Urinary bladder (tissue), 4 donors: ENCODE data around the gene CD59. TPM values are rescaled to one million over a fixed set of nuclear protein-coding genes. Genes with fewer than 3 reads are reported as not detected.

Experiments used
- DNase-seq: peaks from one replicate; pipeline ENCODE4 v3.0.0-alpha.2; 2015; ENCODE audit errors: extremely low spot score
- H3K27ac ChIP-seq: one replicate; pipeline ENCODE4 v1.5.1; 2013; ENCODE audit warnings: low read depth, mild to moderate bottlenecking, moderate library complexity
- H3K36me3 ChIP-seq: one replicate; pipeline ENCODE4 v1.6.1; 2013; ENCODE audit warnings: mild to moderate bottlenecking, moderate library complexity; ENCODE audit not compliant: insufficient read depth
- H3K4me1 ChIP-seq: one replicate; pipeline ENCODE4 v1.6.1; 2013; ENCODE audit warnings: mild to moderate bottlenecking, moderate library complexity; ENCODE audit not compliant: insufficient read depth
- H3K4me3 ChIP-seq: one replicate; pipeline ENCODE4 v1.5.1; 2013; ENCODE audit warnings: low read depth, low read length
- WGBS: extraction: QIAGEN DNeasy Blood & Tissue Kit; methylation state at CpG from one replicate; pipeline ENCODE4 v1.1.7; 2013; 5-methylcytosine and 5-hydroxymethylcytosine counted together
- polyA plus RNA-seq: library from polyadenylated mRNA; stranded (reverse); fragments of 200-250 nt; gene quantifications from one replicate; pipeline ENCODE4 v1.2.3, GENCODE V29; 2013
- total RNA-seq: library from RNA; depleted of rRNA; stranded (reverse); fragments of >200 nt; gene quantifications from one replicate; pipeline ENCODE4 v1.2.3, GENCODE V29; 2014
- donor health status: healthy with polysubstance abuse.
- donor health status: healthy.

The CD59 gene
- total and polyA plus RNA-seq, 2 donors, result 143 to 464 TPM

DNA sequence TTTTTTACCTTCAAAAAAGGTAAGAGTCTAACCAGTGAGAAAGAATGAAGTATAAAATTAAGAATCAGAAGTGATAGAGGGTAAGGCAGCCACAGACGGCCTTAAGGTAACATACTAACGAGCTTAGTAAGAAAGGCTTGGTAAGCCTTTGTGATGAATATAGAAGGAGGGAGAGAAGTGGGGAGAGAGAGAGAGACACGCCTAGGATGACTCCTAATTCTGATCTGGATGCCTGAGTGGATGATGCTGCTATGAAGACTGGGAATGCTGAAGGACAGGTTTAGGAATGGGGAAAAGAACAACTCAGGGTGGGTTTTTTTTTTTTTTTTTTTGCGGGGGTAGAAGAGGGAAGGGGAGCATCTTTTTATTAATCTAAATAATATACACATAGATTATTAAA lies 33.3 kb upstream of the CD59 start:
- no peak overlapping the region for H3K4me3 ChIP-seq
- WGBS, result 89% methylated on average over 4 of the region's 4 CpGs
- no peaks in the 10 kb centered on the region for H3K4me1 ChIP-seq
- no peak for DNase-seq
- H3K27ac ChIP-seq, result no peak overlapping the region
- peaks cover 6% of the 10 kb centered on the region for H3K36me3 ChIP-seq

DNA sequence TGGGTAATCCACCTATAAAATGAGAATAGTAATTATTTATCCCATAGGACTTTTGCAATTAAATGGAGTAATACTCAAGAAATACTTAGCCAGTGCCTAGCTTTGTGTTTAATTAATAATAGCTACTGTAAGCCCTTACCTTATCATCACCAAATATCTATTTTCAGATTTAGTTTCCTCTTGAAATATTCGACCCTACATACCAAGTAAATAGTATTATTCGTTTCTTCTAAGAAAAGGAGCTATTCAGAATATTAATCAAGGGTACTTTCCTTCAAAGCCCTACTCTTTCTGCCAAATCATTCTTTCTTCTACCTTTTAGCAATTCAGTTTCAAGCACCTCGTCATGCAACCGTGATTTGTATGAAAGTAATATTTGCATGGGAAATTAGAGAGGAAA lies 31.4 kb upstream of the CD59 start:
- no peak for DNase-seq
- no peaks in the 10 kb centered on the region for H3K4me1 ChIP-seq
- peaks cover 6% of the 10 kb centered on the region for H3K36me3 ChIP-seq
- WGBS, result 89% methylated on average over 4 of the region's 4 CpGs
- H3K4me3 ChIP-seq, result no peak overlapping the region
- H3K27ac ChIP-seq, result no peak overlapping the region

GRCh38 chr11:33766085-33766484 lies 29.9 kb upstream of the CD59 start:
- no peaks in the 10 kb centered on the region for H3K4me1 ChIP-seq
- no peak overlapping the region for H3K27ac ChIP-seq
- no peak for DNase-seq
- no peak overlapping the region for H3K4me3 ChIP-seq
- 41% methylated on average over 2 of the region's 2 CpGs for whole genome bisulfite sequencing
- H3K36me3 ChIP-seq, result peaks cover 6% of the 10 kb centered on the region

GRCh38 chr11:33761471-33761870 lies 25.2 kb upstream of the CD59 start:
- Histone ChIP-seq H3K4me1 (no peaks in the 10 kb centered on the region), H3K36me3 (peaks cover 10% of the 10 kb centered on the region), H3K4me3 (no peak overlapping the region), H3K27ac (no peak overlapping the region)
- DNase-seq, result no peak
- 93% methylated on average over 2 of the region's 2 CpGs for WGBS

- no peak overlapping the region for H3K27ac ChIP-seq
- WGBS, result 28% methylated on average over 4 of the region's 4 CpGs
- no peak for DNase-seq
- H3K36me3 ChIP-seq, result peaks cover 9% of the 10 kb centered on the region
- no peak overlapping the region for H3K4me3 ChIP-seq
- H3K4me1 ChIP-seq, result no peaks in the 10 kb centered on the region
Measured at GRCh38 chr11:33753304-33753967, 17.2 kb upstream of the CD59 start.

DNA sequence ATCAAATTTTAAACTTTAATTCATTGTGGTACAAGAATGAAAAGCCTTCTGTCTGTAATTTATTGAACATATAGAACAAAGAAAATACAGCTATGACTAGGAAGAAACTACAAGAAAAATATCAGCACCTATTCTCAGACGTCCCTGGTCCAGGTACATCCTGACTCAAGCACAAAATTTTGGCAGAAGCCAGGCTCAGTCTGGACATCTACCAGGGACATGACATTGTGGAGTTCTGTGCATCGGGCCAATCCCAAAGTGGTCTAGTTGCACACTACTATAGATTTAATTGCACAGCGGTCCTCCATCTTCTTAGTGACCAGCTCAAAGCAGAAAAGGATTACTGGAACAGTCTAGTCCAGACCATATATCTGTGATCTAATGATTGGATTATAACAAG lies 15.7 kb upstream of the CD59 start:
- WGBS, result 88% methylated on average over 3 of the region's 3 CpGs

DNA sequence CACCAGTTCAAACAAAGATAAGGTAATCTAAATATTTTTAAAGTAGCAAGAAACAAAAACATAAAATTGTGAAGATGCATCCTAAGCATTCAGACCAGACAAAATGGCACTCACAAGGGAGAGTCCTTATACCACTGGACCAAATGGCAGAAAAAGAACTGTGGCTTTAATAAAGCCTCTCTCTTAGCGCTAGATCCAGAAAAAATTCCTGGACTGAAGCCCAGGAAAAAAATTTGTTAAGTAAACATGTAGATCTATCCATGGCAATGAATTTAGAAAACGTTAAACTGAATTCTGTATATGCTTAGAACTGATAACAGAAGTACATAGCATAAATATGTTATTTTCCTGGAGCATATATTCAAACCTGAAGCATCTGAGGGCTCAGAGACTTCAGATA lies 11.8 kb upstream of the CD59 start:
- no peaks in the 10 kb centered on the region for H3K36me3 ChIP-seq
- WGBS, result 11% methylated on average over 2 of the region's 2 CpGs
- H3K27ac ChIP-seq, result no peak overlapping the region
- H3K4me1 ChIP-seq, result no peaks in the 10 kb centered on the region
- no peak overlapping the region for H3K4me3 ChIP-seq
- no peak for DNase-seq

More for the DNA sequence above, 15.7 kb upstream of the CD59 start:
- H3K4me3 ChIP-seq, result no peak overlapping the region
- no peaks in the 10 kb centered on the region for H3K4me1 ChIP-seq
- no peak for DNase-seq
- peaks cover 6% of the 10 kb centered on the region for H3K36me3 ChIP-seq
- no peak overlapping the region for H3K27ac ChIP-seq

DNA sequence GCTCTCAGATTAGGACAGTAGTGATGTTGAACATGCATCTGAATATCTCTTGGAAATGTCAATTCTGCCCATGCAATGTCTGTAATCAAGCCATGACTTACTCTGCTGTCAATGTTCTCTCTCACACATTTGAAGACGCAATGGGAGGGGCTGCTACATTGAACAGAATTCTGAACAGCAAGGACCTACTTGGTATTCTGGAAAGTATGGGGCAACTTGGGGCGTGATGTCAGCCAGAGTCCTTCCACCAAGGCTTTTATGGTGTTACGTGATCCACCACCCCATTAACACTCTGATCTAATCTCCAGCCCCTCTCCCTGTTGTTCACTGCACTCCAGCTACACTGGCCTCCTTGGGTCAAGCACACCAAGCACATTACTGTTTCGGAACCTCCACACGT lies 7.1 kb upstream of the CD59 start:
- Histone ChIP-seq H3K27ac (no peak overlapping the region), H3K36me3 (peaks cover 2% of the 10 kb centered on the region), H3K4me3 (no peak overlapping the region), H3K4me1 (no peaks in the 10 kb centered on the region)
- WGBS, result 87% methylated on average over 5 of the region's 5 CpGs
- no peak for DNase-seq

- no peak overlapping the region for H3K4me3 ChIP-seq
- 81% methylated on average over 3 of the region's 3 CpGs for WGBS
- peaks cover 2% of the 10 kb centered on the region for H3K36me3 ChIP-seq
- no peak overlapping the region for H3K27ac ChIP-seq
- H3K4me1 ChIP-seq, result no peaks in the 10 kb centered on the region
- no peak for DNase-seq
Measured at GRCh38 chr11:33742249-33742851, 6.1 kb upstream of the CD59 start.

GRCh38 chr11:33741806-33742205 lies 5.6 kb upstream of the CD59 start:
- Histone ChIP-seq H3K36me3 (peaks cover 2% of the 10 kb centered on the region), H3K27ac (no peak overlapping the region), H3K4me1 (no peaks in the 10 kb centered on the region), H3K4me3 (no peak overlapping the region)
- no peak for DNase-seq
- 88% methylated on average over 7 of the region's 7 CpGs for WGBS

GRCh38 chr11:33737362-33737821 lies 1.2 kb upstream of the CD59 start:
- H3K36me3 ChIP-seq, result no peaks in the 10 kb centered on the region
- DNase-seq, result no peak
- WGBS, result 47% methylated on average over 3 of the region's 3 CpGs
- H3K4me3 ChIP-seq, result no peak overlapping the region
- H3K4me1 ChIP-seq, result no peaks in the 10 kb centered on the region
- no peak overlapping the region for H3K27ac ChIP-seq

- WGBS, result 2% methylated on average over 53 of the region's 53 CpGs
- Histone ChIP-seq H3K4me1 (no peaks in the 10 kb centered on the region), H3K36me3 (no peaks in the 10 kb centered on the region), H3K27ac (peak overlapping the region; percentile 93), H3K4me3 (peak overlapping the region; percentile 89)
- no peak for DNase-seq
Measured at GRCh38 chr11:33735271-33736147, 714 bp downstream of the CD59 start.

DNA sequence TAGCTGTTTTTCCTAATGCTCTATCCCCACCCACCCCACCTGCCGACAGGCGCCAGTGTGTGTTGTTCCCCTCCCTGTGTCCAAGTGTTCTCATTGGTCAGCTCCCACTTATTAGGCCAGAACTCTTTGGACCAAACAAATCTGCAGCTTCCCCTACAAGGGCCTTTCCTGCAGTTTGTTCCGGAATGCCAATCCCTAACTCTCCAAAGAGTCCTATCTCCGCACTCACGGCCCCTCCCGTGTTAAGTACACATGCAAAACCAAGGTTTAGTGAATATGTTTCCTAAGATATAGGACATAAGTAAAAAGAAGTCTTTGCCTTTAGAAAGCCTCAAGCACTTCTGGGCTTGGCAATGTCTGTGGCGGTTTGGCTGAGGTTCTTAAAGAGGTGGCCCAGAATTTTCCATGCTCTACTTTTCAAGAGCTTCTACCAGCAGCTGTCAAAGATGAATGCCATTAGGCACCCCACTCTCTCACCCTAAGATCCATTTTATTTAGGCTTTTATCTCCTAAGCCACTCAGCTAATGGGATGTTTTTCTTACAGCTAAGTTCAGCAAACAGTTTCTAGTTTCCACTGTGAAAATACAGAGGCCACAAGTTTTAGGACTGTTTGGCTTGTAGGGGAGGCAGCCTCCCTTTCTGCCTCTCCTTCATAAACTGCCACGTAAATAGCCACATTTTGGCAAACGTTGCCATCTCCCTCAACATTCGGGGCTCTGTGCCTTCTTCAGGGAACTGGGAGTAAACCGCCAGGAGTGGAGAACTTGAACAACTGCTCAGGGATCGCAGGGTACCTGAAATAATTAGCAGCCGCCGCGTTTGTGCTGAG lies 1.6 kb downstream of the CD59 start:
- WGBS, result 11% methylated on average over 15 of the region's 15 CpGs
- no peak for DNase-seq
- Histone ChIP-seq H3K36me3 (no peaks in the 10 kb centered on the region), H3K4me1 (no peaks in the 10 kb centered on the region), H3K4me3 (peak overlapping the region; percentile 89), H3K27ac (peak overlapping the region; percentile 39)
